Transverse colon (tissue), 3 donors: ENCODE data around the gene NUCB1.
A peak's percentile ranks its signal among the peaks of the same experiment; 100 is the strongest.

Experiments
- CTCF ChIP-seq, 5 experiments: fragments of 200-600 bp in 3 of 5; fragments of 450-650 bp in 2 of 5; sonication (generic) in 3 of 5; IDR thresholded peaks; 1 replicate in 2 of 5; 2 replicates in 3 of 5; pipeline ENCODE4 v1.5.1; 2016 to 2017; ENCODE audit warnings: antibody characterized with exemption in 5 of 5, inconsistent platforms in 3 of 5, mild to moderate bottlenecking in 2 of 5, moderate library complexity in 1 of 5
- EP300 ChIP-seq: sonication (generic); formaldehyde crosslinking; IDR thresholded peaks from one replicate; pipeline ENCODE4 v1.6.1; 2017; ENCODE audit warnings: antibody characterized with exemption, low read depth

DNA sequence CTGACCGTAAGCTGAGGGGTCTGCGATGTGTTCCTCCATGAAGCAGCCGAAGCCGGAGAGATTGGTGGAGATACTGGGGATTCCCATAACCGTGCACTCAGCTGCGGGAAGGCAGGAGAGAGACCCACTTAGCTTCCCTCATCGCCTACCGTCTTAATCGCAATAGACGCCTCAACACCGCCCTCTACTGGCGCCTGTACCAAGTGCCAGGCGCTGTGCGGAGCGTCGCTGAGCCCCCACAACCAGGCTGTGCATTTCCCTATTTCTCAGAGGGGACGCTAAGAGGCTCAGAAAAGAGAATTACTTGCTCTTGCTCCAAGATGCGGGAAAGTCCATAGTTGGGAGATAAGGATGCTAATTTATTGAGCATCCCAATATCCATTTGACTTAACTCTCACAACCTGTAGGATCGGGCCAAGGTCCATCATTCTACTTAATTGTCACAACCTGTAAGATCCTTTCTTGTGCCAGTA lies 70.8 kb downstream of the NUCB1 start:
- TF ChIP-seq CTCF (IDR thresholded peaks at IDR 0.05) (peak; percentile 81 to 93 (median 92)), EP300 (no peak)
